ENCODE measurements around the gene BPGM. TPM values are rescaled to one million over a fixed set of nuclear protein-coding genes. Genes with fewer than 3 reads are reported as not detected.

The BPGM gene
- total RNA-seq, 1 experiment from 2014 or later: 25.4 TPM

DNA sequence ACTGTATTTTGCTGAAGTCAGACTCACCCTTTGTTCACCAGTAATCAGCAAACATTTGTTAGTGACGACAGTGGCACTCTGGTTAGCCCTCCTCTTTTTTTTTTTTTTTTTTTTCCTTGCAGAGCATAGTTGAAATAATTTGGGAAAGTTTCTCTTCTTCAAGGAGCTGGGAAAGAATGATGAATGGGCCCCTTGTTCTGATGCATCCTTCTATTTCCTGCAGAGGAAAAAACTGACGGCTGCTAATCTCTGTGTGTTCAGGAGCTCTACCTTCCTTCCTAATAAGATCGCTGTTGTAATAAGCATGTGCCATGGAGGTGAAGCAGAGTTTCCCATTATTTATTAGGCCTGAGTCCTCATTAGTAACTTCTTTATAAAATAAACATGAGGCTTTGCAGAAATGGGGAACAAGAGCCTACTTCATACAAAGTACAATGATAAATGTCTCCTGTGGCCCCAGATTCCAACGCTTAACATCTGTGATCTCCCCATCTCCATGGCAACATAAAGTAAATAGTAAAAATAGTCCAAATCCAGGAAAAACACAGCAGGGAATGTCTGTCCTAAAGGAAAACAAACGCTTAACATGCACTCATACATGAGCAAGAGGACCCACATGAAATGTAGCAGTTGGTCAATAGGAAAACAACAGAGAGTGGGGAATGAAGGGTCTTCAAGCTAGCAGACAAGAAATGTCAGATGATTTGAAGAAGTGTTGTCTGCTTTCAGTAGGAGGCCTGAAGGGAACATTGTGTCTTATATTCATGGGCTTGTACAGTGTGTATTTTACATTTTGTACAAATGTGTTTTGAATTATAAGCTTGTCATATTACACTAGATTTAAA is 73.7 kb downstream of the BPGM start:
- DNase-seq (ENCODE audit: low spot score): no peak

DNA sequence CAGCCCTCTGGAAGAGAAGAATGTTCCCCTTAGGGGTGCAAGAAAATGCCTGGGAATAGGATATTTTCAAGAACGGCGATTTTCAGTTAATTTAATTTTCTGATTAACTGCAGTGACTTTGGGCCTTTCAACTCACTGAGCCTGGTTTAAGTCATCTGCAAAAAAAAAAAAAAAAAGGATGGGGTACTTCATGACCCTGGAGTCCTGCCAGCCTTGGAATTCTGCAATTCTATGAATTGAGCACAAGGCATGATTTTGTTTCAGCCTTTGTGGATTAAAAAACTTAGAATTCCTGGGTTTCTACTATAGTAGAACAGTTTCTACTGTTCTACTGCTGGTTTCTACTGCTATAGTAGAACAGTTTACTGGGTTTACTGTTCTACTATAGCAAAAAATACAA is 74.5 kb downstream of the BPGM start:
- DNase-seq (ENCODE audit: low spot score): no peak

DNA sequence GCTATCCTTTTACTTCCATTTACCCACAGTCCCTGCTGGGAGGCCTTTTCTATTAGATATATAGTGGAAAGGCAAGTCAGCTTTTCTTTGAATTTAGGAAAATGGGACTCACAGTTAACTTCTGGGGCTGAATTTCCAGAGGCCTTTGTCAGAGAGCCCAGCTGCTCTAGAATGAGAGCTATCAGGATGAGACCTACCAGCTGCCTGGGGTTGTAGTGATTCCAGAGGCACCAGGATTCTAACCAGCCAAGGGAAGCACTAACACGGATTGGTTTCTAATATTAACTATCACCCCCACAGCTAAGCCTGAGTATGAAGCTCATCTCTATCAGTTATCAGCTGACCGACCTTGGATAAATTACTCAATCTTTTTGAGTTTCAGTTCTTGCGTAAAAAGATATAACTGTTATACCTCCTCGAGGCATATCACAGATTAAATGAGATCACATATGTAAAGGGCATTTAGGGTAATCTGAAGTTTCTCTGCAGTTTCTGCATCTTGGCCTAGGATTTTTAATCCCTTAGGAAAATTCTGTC is 76.2 kb downstream of the BPGM start:
- DNase-seq (ENCODE audit: low spot score): no peak

DNA sequence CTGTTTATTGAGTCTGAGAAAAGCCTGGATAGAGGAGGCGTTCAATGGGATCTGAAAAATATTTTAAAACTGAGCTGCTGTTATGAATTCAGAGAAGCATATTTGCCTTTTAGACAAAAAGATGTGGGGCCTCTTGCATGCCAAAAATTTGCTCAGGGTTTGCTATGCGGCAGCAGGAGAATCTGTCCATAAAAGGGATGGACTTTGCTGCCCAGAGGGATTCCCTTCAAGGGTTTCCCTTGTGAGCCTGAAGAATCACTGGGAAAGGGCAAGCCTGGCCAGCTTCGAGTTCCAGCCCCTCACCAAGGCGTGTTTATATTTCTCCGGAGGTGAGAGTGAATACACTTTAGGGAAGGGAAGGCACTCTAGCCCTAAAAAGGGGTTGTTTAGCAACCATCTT is 77.2 kb downstream of the BPGM start:
- no peak for DNase-seq (ENCODE audit: low spot score)

DNA sequence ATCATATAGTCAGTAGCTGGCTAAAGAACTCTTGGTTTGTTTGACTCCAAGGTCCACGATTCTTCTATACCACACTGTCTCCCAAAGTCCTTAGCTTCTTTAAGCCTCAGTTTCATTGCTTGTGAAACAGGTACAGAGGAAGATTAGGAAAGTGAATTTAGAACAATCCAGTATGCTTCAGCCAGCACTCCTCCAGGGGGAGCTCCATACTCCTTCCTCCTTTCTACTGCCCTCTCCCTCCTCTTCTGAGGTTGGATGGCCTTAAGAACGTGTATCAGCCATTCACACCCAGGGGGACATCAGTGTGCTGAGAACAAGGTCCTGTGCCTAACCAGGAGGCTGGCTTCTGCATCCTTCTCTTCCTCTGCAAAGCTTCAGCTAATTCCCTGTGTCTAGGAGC is 78.0 kb downstream of the BPGM start:
- peak; percentile 53 for DNase-seq (ENCODE audit: low spot score)

DNA sequence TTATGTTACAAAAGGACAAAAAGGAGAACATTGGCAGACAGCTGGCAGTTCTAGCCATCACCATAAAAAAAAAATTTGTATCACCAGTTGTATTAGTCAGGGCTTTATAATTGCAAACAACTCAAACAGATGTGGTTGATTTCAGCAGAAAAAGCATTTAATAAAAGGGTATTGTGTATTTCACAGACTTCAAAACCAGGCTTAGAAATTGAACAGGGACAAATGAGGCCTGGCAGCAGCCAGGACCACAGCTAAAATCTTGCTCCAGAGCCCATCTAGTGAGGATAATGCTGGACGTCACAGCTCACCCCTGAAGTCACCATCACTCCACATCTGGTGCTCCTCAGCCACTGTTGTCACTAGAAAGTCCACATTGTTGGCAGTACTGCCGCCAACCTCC is 79.9 kb downstream of the BPGM start:
- DNase-seq (ENCODE audit: low spot score): no peak

DNA sequence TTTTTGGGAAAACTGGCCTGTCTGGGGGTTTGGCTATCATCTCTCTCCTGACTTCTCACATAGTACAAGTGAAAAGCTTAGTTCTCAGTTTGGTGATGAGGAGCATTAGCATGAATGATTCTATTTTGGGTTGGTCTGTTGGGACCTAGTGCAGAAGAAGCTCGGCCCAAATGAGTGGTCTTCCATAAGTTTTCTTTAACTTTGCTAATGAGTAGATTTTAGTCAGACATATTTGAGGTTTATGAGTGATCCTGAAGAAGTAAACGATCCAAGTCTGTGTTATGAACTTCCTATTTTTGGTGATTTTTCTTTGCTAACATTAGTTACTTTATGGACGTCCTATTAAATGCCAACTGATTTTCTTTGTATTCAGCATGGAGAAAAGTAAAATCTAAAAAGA is 81.1 kb downstream of the BPGM start:
- no peak for DNase-seq (ENCODE audit: low spot score)

Other genes starting within 250 kb of the BPGM start
- 261 and 288 TPM in 2 replicates for gene AKR1B1, start 187.8 kb upstream of the BPGM start, total RNA-seq (2014; rRNA removed; shearing (Covaris generic))
- 172 and 178 TPM in 2 replicates for gene AKR1B10, start 119.3 kb upstream of the BPGM start, total RNA-seq (2014; rRNA removed; shearing (Covaris generic))
- gene AKR1B15, start 97.7 kb upstream of the BPGM start, total RNA-seq (2014; rRNA removed; shearing (Covaris generic)): 0.14 TPM in 1 of 2 replicates, not detected in the other
- 152 and 195 TPM in 2 replicates for gene CALD1, start 132.8 kb downstream of the BPGM start, total RNA-seq (2014; rRNA removed; shearing (Covaris generic))

All from H4 (cell line).